HepG2 (cell line): ENCODE results near the gene SEMA7A. TPM values are rescaled to one million over a fixed set of nuclear protein-coding genes. Genes with fewer than 3 reads are reported as not detected.

Source experiments
- ATAC-seq: fragments of 200-7000 bp; cut with Tn5 transposase; 3 replicates; pipeline ENCODE4 v1.9.1; 2020; ENCODE audit warnings: mild to moderate bottlenecking, moderate library complexity
- BruUV-seq: library from RNA; stranded (reverse); fragments of 400-500 nt; replicated peaks from 2 replicates; lab custom pipeline; 2021; lab: Mats Ljungman, UMichigan
- CTCF ChIA-PET: fragments of 300-600 bp; formaldehyde crosslinking; extraction: SDS; loops from one replicate; lab custom pipeline; 2021; ENCODE audit warnings: low total read pairs, inconsistent platforms, low intra/inter-chr PET ratio; lab: Yijun Ruan, JAX
- POLR2A ChIA-PET: fragments of 350-600 bp; sonication (Branson Sonifier 250); formaldehyde crosslinking; loops from one replicate; lab custom pipeline; 2020; ENCODE audit warnings: antibody characterized with exemption, inconsistent platforms; lab: Yijun Ruan, JAX
- DNase-seq: peaks from one replicate; pipeline ENCODE4 v3.0.0-alpha.2; 2015; ENCODE audit warnings: low spot score
- FAIRE-seq: peaks from 3 replicates; lab custom pipeline; 2011; peaks lifted over from hg19 to GRCh38; lab: Jason Lieb, UNC
- H2AFZ ChIP-seq: one replicate; pipeline ENCODE4 v1.6.1; 2011; ENCODE audit warnings: low read length, inconsistent platforms
- H3K27ac ChIP-seq: fragments of 300-600 bp; 3 replicates; pipeline ENCODE4 v1.8.0; 2011; ENCODE audit warnings: mixed run types, mild to moderate bottlenecking, mixed read lengths, low read length, inconsistent platforms; ENCODE audit not compliant: insufficient read depth; ENCODE audit errors: extremely low read length
- H3K27me3 ChIP-seq, 2 experiments: fragments of 200-600 bp in 1 of 2; 2 replicates in 1 of 2; 3 replicates in 1 of 2; pipeline versions ENCODE4 v1.6.0 to v1.8.0; 2011; ENCODE audit warnings: low read length in 2 of 2, mild to moderate bottlenecking in 2 of 2, moderate library complexity in 2 of 2, inconsistent platforms in 1 of 2; ENCODE audit not compliant: insufficient read depth in 2 of 2, control insufficient read depth in 1 of 2
- H3K36me3 ChIP-seq, 2 experiments: fragments of 200-600 bp in 1 of 2; replicated peaks in 1 of 2; 2 replicates in 1 of 2; 3 replicates in 1 of 2; pipeline versions ENCODE4 v1.5.1 to v1.8.0; 2011; ENCODE audit warnings: low read length in 2 of 2, inconsistent platforms in 1 of 2; ENCODE audit not compliant: insufficient read depth in 2 of 2, control insufficient read depth in 1 of 2
- H3K4me1 ChIP-seq: 2 replicates; pipeline ENCODE4 v1.5.1; 2012; ENCODE audit warnings: low read length, inconsistent platforms; ENCODE audit not compliant: insufficient read depth
- H3K4me2 ChIP-seq: 2 replicates; pipeline ENCODE4 v1.6.0; 2011; ENCODE audit warnings: low read depth, low read length, inconsistent platforms
- H3K4me3 ChIP-seq, 3 experiments: fragments of 200-600 bp in 1 of 3; sonication (generic), shearing (Covaris generic) in 1 of 3; replicated peaks in 1 of 3; 2 replicates each; pipeline ENCODE4 v1.5.1; 2011 to 2016; ENCODE audit warnings: low read length in 3 of 3, inconsistent platforms in 2 of 3, low read depth in 2 of 3, mild to moderate bottlenecking in 2 of 3, control low read depth in 1 of 3, mixed read lengths in 1 of 3; ENCODE audit not compliant: insufficient read depth in 1 of 3
- H3K79me2 ChIP-seq: one replicate; pipeline ENCODE4 v1.6.1; 2011; ENCODE audit warnings: low read length, inconsistent platforms; ENCODE audit not compliant: insufficient read depth
- H3K9ac ChIP-seq: 2 replicates; pipeline ENCODE4 v1.6.0; 2011; ENCODE audit warnings: mild to moderate bottlenecking, low read depth, low read length, inconsistent platforms; ENCODE audit not compliant: insufficient read depth
- H3K9me3 ChIP-seq: 2 replicates; pipeline ENCODE4 v1.5.1; 2012; ENCODE audit warnings: mild to moderate bottlenecking, low read length
- H4K20me1 ChIP-seq: 2 replicates; pipeline ENCODE4 v1.6.0; 2011; ENCODE audit warnings: inconsistent platforms, mild to moderate bottlenecking, low read length, moderate library complexity; ENCODE audit not compliant: insufficient read depth
- AHR ChIP-seq: IDR thresholded peaks from 2 replicates; pipeline ENCODE4 v1.6.1; 2018; ENCODE audit warnings: missing genetic modification reagents, missing compliant biosample characterization
- ASH2L ChIP-seq: fragments of 300-600, 200-600 bp; sonication (generic); IDR thresholded peaks from 2 replicates; pipeline ENCODE4 v1.7.0; 2017; ENCODE audit warnings: low read depth, mild to moderate bottlenecking, moderate library complexity, mixed read lengths, low read length; ENCODE audit not compliant: insufficient read length
- EHMT2 ChIP-seq: fragments of 200-600 bp; sonication (generic); IDR thresholded peaks from 2 replicates; pipeline ENCODE4 v1.7.0; 2017; ENCODE audit warnings: antibody characterized with exemption, low read depth, low read length, borderline replicate concordance
- FOXM1 ChIP-seq: sonication (generic); formaldehyde crosslinking; IDR thresholded peaks from 2 replicates; pipeline ENCODE4 v1.5.0; 2020; ENCODE audit warnings: missing genetic modification reagents
- MXI1 ChIP-seq: IDR thresholded peaks from 3 replicates; pipeline ENCODE4 v1.6.1; 2012; ENCODE audit warnings: low read depth, low read length, inconsistent platforms, borderline replicate concordance
- SAP130 ChIP-seq: IDR thresholded peaks from 2 replicates; pipeline ENCODE4 v1.6.1; 2016; ENCODE audit warnings: low read depth
- SUZ12 ChIP-seq: fragments of 150-350 bp; IDR thresholded peaks from 2 replicates; pipeline ENCODE4 v1.6.1; 2014; ENCODE audit warnings: low read depth, low read length
- TGIF2 ChIP-seq: IDR thresholded peaks from 2 replicates; pipeline ENCODE4 v1.6.1; 2016; ENCODE audit warnings: control low read depth, missing compliant biosample characterization
- ZFYVE20 ChIP-seq: sonication (generic); formaldehyde crosslinking; IDR thresholded peaks from 2 replicates; pipeline ENCODE4 v1.8.0; 2023; ENCODE audit warnings: low read depth, mild to moderate bottlenecking, moderate library complexity, missing genetic modification reagents, borderline replicate concordance
- ZNF674 ChIP-seq: sonication (generic); formaldehyde crosslinking; IDR thresholded peaks from 2 replicates; pipeline ENCODE4 v1.5.0; 2020; ENCODE audit warnings: low read depth, mild to moderate bottlenecking, missing genetic modification reagents
- ZNF839 ChIP-seq: sonication (generic); formaldehyde crosslinking; IDR thresholded peaks from 2 replicates; pipeline ENCODE4 v1.4.0; 2020; ENCODE audit warnings: missing genetic modification reagents, mild to moderate bottlenecking, borderline replicate concordance
- ZNF878 ChIP-seq: sonication (generic); formaldehyde crosslinking; IDR thresholded peaks from 2 replicates; pipeline ENCODE4 v1.8.1; 2023; ENCODE audit warnings: mild to moderate bottlenecking, missing genetic modification reagents, moderate library complexity
- WGBS: methylation state at CpG from one replicate; pipeline ENCODE4 v1.1.6; 2017; ENCODE audit warnings: low lambda C conversion rate; 5-methylcytosine and 5-hydroxymethylcytosine counted together
- in situ Hi-C: cut with HindIII; loops from 2 replicates; pipeline ENCODE4 v1.10.0; 2017; ENCODE audit warnings: low pct_unique_long_range_greater_than_20kb; ENCODE audit not compliant: extremely low pct_ligation_motif_present
- intact Hi-C: fragments of 100-400 bp; cut with micrococcal nuclease; formaldehyde crosslinking; loops from one replicate; pipeline ENCODE4 v1.10.0; 2022; ENCODE audit not compliant: unreplicated experiment
- polyA plus RNA-seq, 8 experiments: library from polyadenylated mRNA; depleted of rRNA in 3 of 8; stranded (reverse) in 7 of 8; unstranded in 1 of 8; fragments of >200 nt; fragmentation: Illumina TruSeq in 4 of 8; extraction: Trizol in 4 of 8; gene quantifications; 2 replicates each; pipeline versions ENCODE4 v1.2.1 to v1.2.3, GENCODE V29; 2011 to 2016; ENCODE audit warnings: low read depth in 4 of 8, missing spikeins in 1 of 8, mixed read lengths in 1 of 8; ENCODE audit not compliant: insufficient read depth in 1 of 8
- total RNA-seq, 5 experiments: library from RNA; depleted of rRNA; stranded (reverse); fragments of >200 nt; fragmentation: Illumina TruSeq; extraction: Trizol; gene quantifications; 2 replicates each; pipeline ENCODE4 v1.2.3, GENCODE V29; 2016; ENCODE audit warnings: low read depth in 1 of 5
- TF ChIP-seq, protein P1 (sequence below): sonication (generic); formaldehyde crosslinking; IDR thresholded peaks from 2 replicates; pipeline ENCODE4 v1.8.0; 2022; ENCODE audit warnings: low read depth, missing genetic modification reagents
- TF ChIP-seq, protein P2 (sequence below): IDR thresholded peaks from 2 replicates; pipeline ENCODE4 v1.6.1; 2012; ENCODE audit warnings: low read length, improper control_type of control experiment
- TF ChIP-seq, protein P3 (sequence below): sonication (generic); formaldehyde crosslinking; IDR thresholded peaks from 2 replicates; pipeline ENCODE4 v1.5.0; 2020; ENCODE audit warnings: missing genetic modification reagents
- TF ChIP-seq, protein P4 (sequence below): sonication (generic); formaldehyde crosslinking; IDR thresholded peaks from 2 replicates; pipeline ENCODE4 v1.5.1; 2020; ENCODE audit warnings: mild to moderate bottlenecking, missing genetic modification reagents, borderline replicate concordance
- TF ChIP-seq, protein P5 (sequence below): IDR thresholded peaks from 2 replicates; pipeline ENCODE4 v1.6.1; 2012; ENCODE audit warnings: inconsistent platforms

Gene SEMA7A
- total and polyA plus RNA-seq, 2 of the 13 experiments (the other 11 are each of a cell fraction or from before 2014, with no cell fraction given), result 9.0 to 15.8 TPM

DNA sequence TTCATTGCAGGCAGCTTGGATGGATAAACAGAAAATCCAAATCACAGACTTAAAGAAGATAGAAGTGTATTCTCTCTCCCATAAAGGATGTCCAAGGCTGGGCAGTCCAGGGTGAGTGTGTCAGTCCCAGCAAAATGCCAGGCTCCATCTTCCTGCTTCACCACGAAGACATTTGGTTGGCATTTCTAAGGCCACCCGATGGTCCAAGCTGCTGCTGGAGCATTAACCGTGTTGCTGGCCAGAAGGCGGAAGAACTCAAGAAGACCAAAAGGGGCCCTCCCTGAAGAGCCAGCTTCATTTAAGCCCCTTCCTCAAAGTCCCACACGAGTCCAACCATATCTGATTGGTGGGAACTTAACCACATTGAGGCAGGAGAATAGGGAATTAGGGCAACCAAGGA, 63.3 kb downstream of the SEMA7A start:
- no TSS peak for BruUV-seq
- Histone ChIP-seq H3K9me3 (no peaks in the 10 kb centered on the region), H3K4me2 (no peak overlapping the region), H3K36me3 (no peaks in the 10 kb centered on the region), H3K9ac (no peak overlapping the region), H3K4me3 (no peak overlapping the region), H2AFZ (no peak overlapping the region), H3K27me3 (peaks cover 0 to 15% of the 10 kb centered on the region in 2 experiments; a peak in 4 of 5 replicates), H3K4me1 (peaks cover 34% of the 10 kb centered on the region), H4K20me1 (no peaks in the 10 kb centered on the region), H3K27ac (no peak overlapping the region), H3K79me2 (no peaks in the 10 kb centered on the region)
- ATAC-seq (no peak), FAIRE-seq (no peak), DNase-seq (no peak)
- TF ChIP-seq ZNF839 (CRISPR knock-in tag), result no peak
- TF ChIP-seq, protein P1, sequence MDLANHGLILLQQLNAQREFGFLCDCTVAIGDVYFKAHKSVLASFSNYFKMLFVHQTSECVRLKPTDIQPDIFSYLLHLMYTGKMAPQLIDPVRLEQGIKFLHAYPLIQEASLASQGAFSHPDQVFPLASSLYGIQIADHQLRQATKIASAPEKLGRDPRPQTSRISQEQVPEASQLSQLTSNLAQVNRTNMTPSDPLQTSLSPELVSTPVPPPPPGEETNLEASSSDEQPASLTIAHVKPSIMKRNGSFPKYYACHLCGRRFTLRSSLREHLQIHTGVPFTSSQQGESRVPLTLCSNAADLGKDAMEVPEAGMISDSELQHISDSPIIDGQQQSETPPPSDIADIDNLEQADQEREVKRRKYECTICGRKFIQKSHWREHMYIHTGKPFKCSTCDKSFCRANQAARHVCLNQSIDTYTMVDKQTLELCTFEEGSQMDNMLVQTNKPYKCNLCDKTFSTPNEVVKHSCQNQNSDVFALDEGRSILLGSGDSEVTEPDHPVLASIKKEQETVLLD (CRISPR knock-in tag), result no peak
- TF ChIP-seq, protein P2, sequence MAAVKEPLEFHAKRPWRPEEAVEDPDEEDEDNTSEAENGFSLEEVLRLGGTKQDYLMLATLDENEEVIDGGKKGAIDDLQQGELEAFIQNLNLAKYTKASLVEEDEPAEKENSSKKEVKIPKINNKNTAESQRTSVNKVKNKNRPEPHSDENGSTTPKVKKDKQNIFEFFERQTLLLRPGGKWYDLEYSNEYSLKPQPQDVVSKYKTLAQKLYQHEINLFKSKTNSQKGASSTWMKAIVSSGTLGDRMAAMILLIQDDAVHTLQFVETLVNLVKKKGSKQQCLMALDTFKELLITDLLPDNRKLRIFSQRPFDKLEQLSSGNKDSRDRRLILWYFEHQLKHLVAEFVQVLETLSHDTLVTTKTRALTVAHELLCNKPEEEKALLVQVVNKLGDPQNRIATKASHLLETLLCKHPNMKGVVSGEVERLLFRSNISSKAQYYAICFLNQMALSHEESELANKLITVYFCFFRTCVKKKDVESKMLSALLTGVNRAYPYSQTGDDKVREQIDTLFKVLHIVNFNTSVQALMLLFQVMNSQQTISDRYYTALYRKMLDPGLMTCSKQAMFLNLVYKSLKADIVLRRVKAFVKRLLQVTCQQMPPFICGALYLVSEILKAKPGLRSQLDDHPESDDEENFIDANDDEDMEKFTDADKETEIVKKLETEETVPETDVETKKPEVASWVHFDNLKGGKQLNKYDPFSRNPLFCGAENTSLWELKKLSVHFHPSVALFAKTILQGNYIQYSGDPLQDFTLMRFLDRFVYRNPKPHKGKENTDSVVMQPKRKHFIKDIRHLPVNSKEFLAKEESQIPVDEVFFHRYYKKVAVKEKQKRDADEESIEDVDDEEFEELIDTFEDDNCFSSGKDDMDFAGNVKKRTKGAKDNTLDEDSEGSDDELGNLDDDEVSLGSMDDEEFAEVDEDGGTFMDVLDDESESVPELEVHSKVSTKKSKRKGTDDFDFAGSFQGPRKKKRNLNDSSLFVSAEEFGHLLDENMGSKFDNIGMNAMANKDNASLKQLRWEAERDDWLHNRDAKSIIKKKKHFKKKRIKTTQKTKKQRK, result no peak
- TF ChIP-seq, protein P3, sequence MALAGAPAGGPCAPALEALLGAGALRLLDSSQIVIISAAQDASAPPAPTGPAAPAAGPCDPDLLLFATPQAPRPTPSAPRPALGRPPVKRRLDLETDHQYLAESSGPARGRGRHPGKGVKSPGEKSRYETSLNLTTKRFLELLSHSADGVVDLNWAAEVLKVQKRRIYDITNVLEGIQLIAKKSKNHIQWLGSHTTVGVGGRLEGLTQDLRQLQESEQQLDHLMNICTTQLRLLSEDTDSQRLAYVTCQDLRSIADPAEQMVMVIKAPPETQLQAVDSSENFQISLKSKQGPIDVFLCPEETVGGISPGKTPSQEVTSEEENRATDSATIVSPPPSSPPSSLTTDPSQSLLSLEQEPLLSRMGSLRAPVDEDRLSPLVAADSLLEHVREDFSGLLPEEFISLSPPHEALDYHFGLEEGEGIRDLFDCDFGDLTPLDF (CRISPR knock-in tag), result no peak
- no peak for TF ChIP-seq FOXM1 (CRISPR knock-in tag)
- TF ChIP-seq, protein P4, sequence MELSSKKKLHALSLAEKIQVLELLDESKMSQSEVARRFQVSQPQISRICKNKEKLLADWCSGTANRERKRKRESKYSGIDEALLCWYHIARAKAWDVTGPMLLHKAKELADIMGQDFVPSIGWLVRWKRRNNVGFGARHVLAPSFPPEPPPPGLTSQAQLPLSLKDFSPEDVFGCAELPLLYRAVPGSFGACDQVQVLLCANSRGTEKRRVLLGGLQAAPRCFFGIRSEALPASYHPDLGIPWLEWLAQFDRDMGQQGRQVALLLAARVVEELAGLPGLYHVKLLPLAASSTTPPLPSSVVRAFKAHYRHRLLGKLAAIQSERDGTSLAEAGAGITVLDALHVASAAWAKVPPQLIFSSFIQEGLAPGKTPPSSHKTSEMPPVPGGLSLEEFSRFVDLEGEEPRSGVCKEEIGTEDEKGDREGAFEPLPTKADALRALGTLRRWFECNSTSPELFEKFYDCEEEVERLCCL (CRISPR knock-in tag), result no peak
- TF ChIP-seq ZNF878 (CRISPR knock-in tag), result no peak
- no peak for TF ChIP-seq AHR (CRISPR knock-in tag)
- TF ChIP-seq SUZ12, result no peak
- no peak for TF ChIP-seq TGIF2 (CRISPR knock-in tag)
- TF ChIP-seq ZNF674 (CRISPR knock-in tag), result no peak
- no peak for TF ChIP-seq MXI1
- no peak for TF ChIP-seq SAP130 (CRISPR knock-in tag)
- TF ChIP-seq ASH2L, result no peak
- TF ChIP-seq ZFYVE20 (CRISPR knock-in tag), result no peak
- TF ChIP-seq EHMT2, result no peak
- TF ChIP-seq, protein P5, sequence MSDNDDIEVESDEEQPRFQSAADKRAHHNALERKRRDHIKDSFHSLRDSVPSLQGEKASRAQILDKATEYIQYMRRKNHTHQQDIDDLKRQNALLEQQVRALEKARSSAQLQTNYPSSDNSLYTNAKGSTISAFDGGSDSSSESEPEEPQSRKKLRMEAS, result no peak
- ChIA-PET CTCF (no interaction called here), POLR2A (no interaction called here)
- in situ Hi-C loops, result loop anchor here (5.0 kb wide), 2 partner anchors 252 to 397 kb away; no protein-coding TSS in a partner anchor
- 49% methylated on average over 5 of the region's 5 CpGs for WGBS
- intact Hi-C loops, result loop anchor here (5.0 kb wide), 1 partner anchor 247 kb away; the partner anchor contains the start of gene CLK3
